Liver (tissue), 9 donors: ENCODE measurements around the gene TREH. TPM values are rescaled to one million over a fixed set of nuclear protein-coding genes. Genes with fewer than 3 reads are reported as not detected.

ENCODE experiments used
- DNase-seq: peaks from one replicate; pipeline ENCODE4 v3.0.0-alpha.2; 2017; ENCODE audit warnings: low spot score
- H3K27ac ChIP-seq, 2 donors: one replicate each; pipeline ENCODE4 v1.7.0; 2013; ENCODE audit warnings: inconsistent platforms in 2 of 2, low read length in 2 of 2, control low read depth in 1 of 2, low read depth in 1 of 2, mild to moderate bottlenecking in 1 of 2
- H3K27me3 ChIP-seq, 4 donors: one replicate each; pipeline versions ENCODE4 v1.6.1 to v1.7.0; 2013; ENCODE audit warnings: low read length in 3 of 4, inconsistent platforms in 1 of 4, mild to moderate bottlenecking in 1 of 4, moderate library complexity in 1 of 4; ENCODE audit not compliant: control insufficient read depth in 4 of 4, insufficient read depth in 4 of 4
- H3K36me3 ChIP-seq, 4 donors: one replicate each; pipeline versions ENCODE4 v1.6.1 to v1.7.0; 2013; ENCODE audit warnings: low read length in 3 of 4, mild to moderate bottlenecking in 3 of 4, low read depth in 1 of 4, moderate library complexity in 1 of 4; ENCODE audit not compliant: control insufficient read depth in 4 of 4, insufficient read depth in 3 of 4
- H3K4me1 ChIP-seq, 4 donors: one replicate each; pipeline versions ENCODE4 v1.6.1 to v1.7.0; 2013; ENCODE audit warnings: low read length in 3 of 4, mild to moderate bottlenecking in 3 of 4, moderate library complexity in 1 of 4; ENCODE audit not compliant: control insufficient read depth in 4 of 4, insufficient read depth in 4 of 4
- H3K4me3 ChIP-seq, 3 donors: one replicate each; pipeline versions ENCODE4 v1.6.1 to v1.7.0; 2013; ENCODE audit warnings: low read length in 3 of 3, control low read depth in 1 of 3, low read depth in 1 of 3, mild to moderate bottlenecking in 1 of 3
- H3K9ac ChIP-seq, 2 donors: one replicate each; pipeline ENCODE4 v1.7.0; 2013; ENCODE audit warnings: low read length in 2 of 2, mild to moderate bottlenecking in 2 of 2, moderate library complexity in 2 of 2, control low read depth in 1 of 2, low read depth in 1 of 2
- H3K9me3 ChIP-seq, 4 donors: one replicate each; pipeline versions ENCODE4 v1.6.1 to v1.7.0; 2013; ENCODE audit warnings: low read length in 3 of 4; ENCODE audit not compliant: control insufficient read depth in 4 of 4
- EGR1 ChIP-seq, 2 donors: IDR thresholded peaks; 2 replicates each; pipeline ENCODE4 v1.6.1; 2016 to 2018; ENCODE audit warnings: antibody characterized with exemption in 2 of 2, low read depth in 2 of 2
- FOXA1 ChIP-seq: IDR thresholded peaks from 2 replicates; pipeline ENCODE4 v1.6.1; 2016; ENCODE audit warnings: antibody characterized with exemption
- FOXA2 ChIP-seq: IDR thresholded peaks from 2 replicates; pipeline ENCODE4 v1.6.1; 2016; ENCODE audit warnings: antibody characterized with exemption
- GABPA ChIP-seq, 2 donors: IDR thresholded peaks in 1 of 2; conservative IDR thresholded peaks in 1 of 2; 2 replicates each; pipeline ENCODE4 v1.6.1; 2016; ENCODE audit warnings: antibody characterized with exemption in 2 of 2, mild to moderate bottlenecking in 1 of 2, moderate library complexity in 1 of 2
- HNF4A ChIP-seq, 2 donors: conservative IDR thresholded peaks; 2 replicates each; pipeline ENCODE4 v1.6.1; 2016; ENCODE audit warnings: antibody characterized with exemption in 2 of 2, mild to moderate bottlenecking in 2 of 2
- HNF4G ChIP-seq: IDR thresholded peaks from 2 replicates; pipeline ENCODE4 v1.6.1; 2016; ENCODE audit warnings: antibody characterized with exemption
- JUND ChIP-seq, 2 donors: IDR thresholded peaks; 2 replicates each; pipeline ENCODE4 v1.6.1; 2016; ENCODE audit warnings: antibody characterized with exemption in 2 of 2
- NR2F2 ChIP-seq: IDR thresholded peaks from 2 replicates; pipeline ENCODE4 v1.6.1; 2016; ENCODE audit warnings: antibody characterized with exemption
- RAD21 ChIP-seq, 2 donors: IDR thresholded peaks; 2 replicates each; pipeline ENCODE4 v1.6.1; 2016; ENCODE audit warnings: antibody characterized with exemption in 2 of 2, mild to moderate bottlenecking in 2 of 2
- RXRA ChIP-seq, 2 donors: IDR thresholded peaks; 2 replicates each; pipeline ENCODE4 v1.6.1; 2017 to 2018; ENCODE audit warnings: antibody characterized with exemption in 2 of 2, mild to moderate bottlenecking in 1 of 2
- SP1 ChIP-seq: IDR thresholded peaks from 2 replicates; pipeline ENCODE4 v1.6.1; 2018; ENCODE audit warnings: antibody characterized with exemption, mild to moderate bottlenecking
- TAF1 ChIP-seq: conservative IDR thresholded peaks from 2 replicates; pipeline ENCODE4 v1.6.1; 2016; ENCODE audit warnings: antibody characterized with exemption, mild to moderate bottlenecking
- YY1 ChIP-seq: IDR thresholded peaks from 2 replicates; pipeline ENCODE4 v1.6.1; 2016; ENCODE audit warnings: antibody characterized with exemption, mild to moderate bottlenecking
- WGBS: extraction: QIAGEN DNeasy Blood & Tissue Kit; methylation state at CpG from one replicate; pipeline ENCODE4 v1.1.7; 2013; 5-methylcytosine and 5-hydroxymethylcytosine counted together
- polyA plus RNA-seq, 2 donors: library from polyadenylated mRNA; stranded (reverse) in 1 of 2; unstranded in 1 of 2; fragments of 200-250 nt in 1 of 2; fragments of >200 nt in 1 of 2; fragmentation: Nextera tagmentation in 1 of 2; extraction: Ambion mirVana in 1 of 2; gene quantifications; one replicate each; pipeline versions ENCODE4 v1.2.1 to v1.2.3, GENCODE V29; 2013 to 2015
- total RNA-seq, 2 donors: library from RNA; depleted of rRNA; stranded (reverse); fragments of >200 nt; gene quantifications; one replicate each; pipeline ENCODE4 v1.2.3, GENCODE V29; 2014
- TF ChIP-seq, protein P1 (sequence below): fragments of 150-350 bp; IDR thresholded peaks from 2 replicates; pipeline ENCODE4 v1.5.1; 2017; ENCODE audit warnings: improper control_type of control experiment, low read depth, low read length; ENCODE audit not compliant: missing input control
- TF ChIP-seq, protein P2 (sequence below): IDR thresholded peaks from 2 replicates; pipeline ENCODE4 v1.6.1; 2016; ENCODE audit warnings: antibody characterized with exemption
- TF ChIP-seq, protein P3 (sequence below): IDR thresholded peaks from 2 replicates; pipeline ENCODE4 v1.6.1; 2016; ENCODE audit warnings: antibody characterized with exemption
- TF ChIP-seq, protein P4 (sequence below): IDR thresholded peaks from 2 replicates; pipeline ENCODE4 v1.6.1; 2016; ENCODE audit warnings: antibody characterized with exemption, mild to moderate bottlenecking
- TF ChIP-seq, protein P5 (sequence below): IDR thresholded peaks from 2 replicates; pipeline ENCODE4 v1.6.1; 2016; ENCODE audit warnings: antibody characterized with exemption
- donor health status: healthy.
- donor health status: healthy.
- donor health status: healthy.
- donor health status: healthy.
- donor health status: healthy.

TREH gene
- total and polyA plus RNA-seq, 4 donors, result 0.50 to 1.2 (median 0.84) TPM; not detected in 1

DNA sequence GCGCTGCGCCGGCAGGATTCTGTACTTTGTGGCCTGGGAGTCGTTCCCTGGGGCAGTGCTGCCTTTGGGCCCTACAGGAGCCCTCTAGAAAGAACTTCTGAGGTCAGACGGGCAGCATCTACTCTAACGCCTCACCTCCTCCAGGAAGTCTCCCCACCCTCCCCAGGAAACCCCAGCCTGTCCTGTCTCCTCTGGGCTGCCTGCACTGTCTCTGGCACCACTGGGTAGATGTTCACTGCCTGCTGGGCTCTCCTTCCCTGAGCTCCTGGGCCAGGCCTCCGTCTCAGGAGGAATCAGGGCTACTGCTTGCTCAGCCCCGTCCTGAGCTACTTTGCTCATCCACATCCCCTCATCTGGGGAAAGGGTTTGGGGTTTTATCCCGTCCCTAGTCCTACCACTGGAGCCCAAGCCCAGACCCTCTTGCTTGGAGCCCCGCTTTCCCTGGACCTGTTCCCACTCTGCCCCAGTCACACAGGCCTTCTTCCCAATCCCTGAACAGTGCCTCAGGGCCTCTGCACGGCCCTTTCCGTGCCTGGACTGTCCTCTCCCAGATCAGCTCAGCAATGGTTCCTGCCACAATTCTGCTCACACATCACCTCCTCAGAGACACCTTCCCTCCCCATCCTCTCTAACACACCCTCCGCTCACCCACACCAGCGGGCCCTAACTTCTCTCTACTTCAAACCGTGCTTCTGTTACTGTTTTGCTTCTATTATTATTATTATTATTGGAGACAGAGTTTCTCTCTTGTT, 11.3 kb upstream of the TREH start:
- H3K4me3 ChIP-seq, result no peak overlapping the region
- H3K27me3 ChIP-seq, result no peaks in the 10 kb centered on the region
- H3K36me3 ChIP-seq, result no peaks in the 10 kb centered on the region
- H3K4me1 ChIP-seq, result peaks cover 0 to 13% (median 8%) of the 10 kb centered on the region in 4 donors
- DNase-seq, result no peak
- H3K9me3 ChIP-seq, result no peaks in the 10 kb centered on the region
- no peak overlapping the region for H3K9ac ChIP-seq
- 72% methylated on average over 15 of the region's 15 CpGs for WGBS
- TF ChIP-seq, protein P1, sequence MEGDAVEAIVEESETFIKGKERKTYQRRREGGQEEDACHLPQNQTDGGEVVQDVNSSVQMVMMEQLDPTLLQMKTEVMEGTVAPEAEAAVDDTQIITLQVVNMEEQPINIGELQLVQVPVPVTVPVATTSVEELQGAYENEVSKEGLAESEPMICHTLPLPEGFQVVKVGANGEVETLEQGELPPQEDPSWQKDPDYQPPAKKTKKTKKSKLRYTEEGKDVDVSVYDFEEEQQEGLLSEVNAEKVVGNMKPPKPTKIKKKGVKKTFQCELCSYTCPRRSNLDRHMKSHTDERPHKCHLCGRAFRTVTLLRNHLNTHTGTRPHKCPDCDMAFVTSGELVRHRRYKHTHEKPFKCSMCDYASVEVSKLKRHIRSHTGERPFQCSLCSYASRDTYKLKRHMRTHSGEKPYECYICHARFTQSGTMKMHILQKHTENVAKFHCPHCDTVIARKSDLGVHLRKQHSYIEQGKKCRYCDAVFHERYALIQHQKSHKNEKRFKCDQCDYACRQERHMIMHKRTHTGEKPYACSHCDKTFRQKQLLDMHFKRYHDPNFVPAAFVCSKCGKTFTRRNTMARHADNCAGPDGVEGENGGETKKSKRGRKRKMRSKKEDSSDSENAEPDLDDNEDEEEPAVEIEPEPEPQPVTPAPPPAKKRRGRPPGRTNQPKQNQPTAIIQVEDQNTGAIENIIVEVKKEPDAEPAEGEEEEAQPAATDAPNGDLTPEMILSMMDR, result no peak
- TF ChIP-seq HNF4A (conservative IDR thresholded peaks at IDR 0.05), result no peak
- no peak for TF ChIP-seq FOXA1
- no peak for TF ChIP-seq YY1
- no peak for TF ChIP-seq GABPA (IDR thresholded peaks at IDR 0.05 in 1 of 2, conservative IDR thresholded peaks at IDR 0.05 in 1 of 2)
- TF ChIP-seq HNF4G, result no peak
- no peak for TF ChIP-seq FOXA2
- no peak for TF ChIP-seq SP1
- TF ChIP-seq JUND (IDR thresholded peaks at IDR 0.05), result no peak
- TF ChIP-seq, protein P2, sequence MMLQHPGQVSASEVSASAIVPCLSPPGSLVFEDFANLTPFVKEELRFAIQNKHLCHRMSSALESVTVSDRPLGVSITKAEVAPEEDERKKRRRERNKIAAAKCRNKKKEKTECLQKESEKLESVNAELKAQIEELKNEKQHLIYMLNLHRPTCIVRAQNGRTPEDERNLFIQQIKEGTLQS, result no peak
- TF ChIP-seq EGR1 (IDR thresholded peaks at IDR 0.05; ENCODE audit: low read depth in 2 of 2), result no peak
- no peak for TF ChIP-seq RAD21 (IDR thresholded peaks at IDR 0.05)
- TF ChIP-seq, protein P3, sequence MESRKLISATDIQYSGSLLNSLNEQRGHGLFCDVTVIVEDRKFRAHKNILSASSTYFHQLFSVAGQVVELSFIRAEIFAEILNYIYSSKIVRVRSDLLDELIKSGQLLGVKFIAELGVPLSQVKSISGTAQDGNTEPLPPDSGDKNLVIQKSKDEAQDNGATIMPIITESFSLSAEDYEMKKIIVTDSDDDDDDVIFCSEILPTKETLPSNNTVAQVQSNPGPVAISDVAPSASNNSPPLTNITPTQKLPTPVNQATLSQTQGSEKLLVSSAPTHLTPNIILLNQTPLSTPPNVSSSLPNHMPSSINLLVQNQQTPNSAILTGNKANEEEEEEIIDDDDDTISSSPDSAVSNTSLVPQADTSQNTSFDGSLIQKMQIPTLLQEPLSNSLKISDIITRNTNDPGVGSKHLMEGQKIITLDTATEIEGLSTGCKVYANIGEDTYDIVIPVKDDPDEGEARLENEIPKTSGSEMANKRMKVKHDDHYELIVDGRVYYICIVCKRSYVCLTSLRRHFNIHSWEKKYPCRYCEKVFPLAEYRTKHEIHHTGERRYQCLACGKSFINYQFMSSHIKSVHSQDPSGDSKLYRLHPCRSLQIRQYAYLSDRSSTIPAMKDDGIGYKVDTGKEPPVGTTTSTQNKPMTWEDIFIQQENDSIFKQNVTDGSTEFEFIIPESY, result no peak
- TF ChIP-seq TAF1, result no peak
- no peak for TF ChIP-seq NR2F2
- TF ChIP-seq RXRA (IDR thresholded peaks at IDR 0.05), result no peak
- TF ChIP-seq, protein P4, sequence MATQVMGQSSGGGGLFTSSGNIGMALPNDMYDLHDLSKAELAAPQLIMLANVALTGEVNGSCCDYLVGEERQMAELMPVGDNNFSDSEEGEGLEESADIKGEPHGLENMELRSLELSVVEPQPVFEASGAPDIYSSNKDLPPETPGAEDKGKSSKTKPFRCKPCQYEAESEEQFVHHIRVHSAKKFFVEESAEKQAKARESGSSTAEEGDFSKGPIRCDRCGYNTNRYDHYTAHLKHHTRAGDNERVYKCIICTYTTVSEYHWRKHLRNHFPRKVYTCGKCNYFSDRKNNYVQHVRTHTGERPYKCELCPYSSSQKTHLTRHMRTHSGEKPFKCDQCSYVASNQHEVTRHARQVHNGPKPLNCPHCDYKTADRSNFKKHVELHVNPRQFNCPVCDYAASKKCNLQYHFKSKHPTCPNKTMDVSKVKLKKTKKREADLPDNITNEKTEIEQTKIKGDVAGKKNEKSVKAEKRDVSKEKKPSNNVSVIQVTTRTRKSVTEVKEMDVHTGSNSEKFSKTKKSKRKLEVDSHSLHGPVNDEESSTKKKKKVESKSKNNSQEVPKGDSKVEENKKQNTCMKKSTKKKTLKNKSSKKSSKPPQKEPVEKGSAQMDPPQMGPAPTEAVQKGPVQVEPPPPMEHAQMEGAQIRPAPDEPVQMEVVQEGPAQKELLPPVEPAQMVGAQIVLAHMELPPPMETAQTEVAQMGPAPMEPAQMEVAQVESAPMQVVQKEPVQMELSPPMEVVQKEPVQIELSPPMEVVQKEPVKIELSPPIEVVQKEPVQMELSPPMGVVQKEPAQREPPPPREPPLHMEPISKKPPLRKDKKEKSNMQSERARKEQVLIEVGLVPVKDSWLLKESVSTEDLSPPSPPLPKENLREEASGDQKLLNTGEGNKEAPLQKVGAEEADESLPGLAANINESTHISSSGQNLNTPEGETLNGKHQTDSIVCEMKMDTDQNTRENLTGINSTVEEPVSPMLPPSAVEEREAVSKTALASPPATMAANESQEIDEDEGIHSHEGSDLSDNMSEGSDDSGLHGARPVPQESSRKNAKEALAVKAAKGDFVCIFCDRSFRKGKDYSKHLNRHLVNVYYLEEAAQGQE, result no peak
- TF ChIP-seq, protein P5, sequence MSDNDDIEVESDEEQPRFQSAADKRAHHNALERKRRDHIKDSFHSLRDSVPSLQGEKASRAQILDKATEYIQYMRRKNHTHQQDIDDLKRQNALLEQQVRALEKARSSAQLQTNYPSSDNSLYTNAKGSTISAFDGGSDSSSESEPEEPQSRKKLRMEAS, result no peak
- peak overlapping the region in 1 of 2 donors; percentile 91 for H3K27ac ChIP-seq
